H1 (cell line): ENCODE measurements around the gene SLC7A7. TPM values are rescaled to one million over a fixed set of nuclear protein-coding genes. Genes with fewer than 3 reads are reported as not detected.

Experiments used
- CTCF ChIA-PET: fragments of 300-600 bp; sonication (Branson Sonifier 250); formaldehyde crosslinking; loops from one replicate; lab custom pipeline; 2021; ENCODE audit not compliant: partially characterized antibody; lab: Charles Lee
- POLR2A ChIA-PET: fragments of 300-600 bp; sonication (Branson Sonifier 250); formaldehyde crosslinking; loops from one replicate; lab custom pipeline; 2021; ENCODE audit warnings: inconsistent platforms; ENCODE audit not compliant: partially characterized antibody; lab: Charles Lee
- DNase-seq, 2 experiments: peaks; one replicate each; pipeline versions ENCODE4 v3.0.0 to v3.0.0-alpha.2; 2010 to 2022; ENCODE audit warnings: low spot score in 2 of 2, low read depth in 1 of 2, mixed read lengths in 1 of 2
- FAIRE-seq: peaks from 2 replicates; lab custom pipeline; 2011; peaks lifted over from hg19 to GRCh38; lab: Jason Lieb, UNC
- H2AFZ ChIP-seq: 2 replicates; pipeline ENCODE4 v1.8.1; 2012; ENCODE audit warnings: low read length, inconsistent platforms
- H2AK5ac ChIP-seq: 2 replicates; pipeline ENCODE4 v1.6.1; 2013; ENCODE audit warnings: low read depth, low read length
- H2BK120ac ChIP-seq: replicated peaks from 2 replicates; pipeline ENCODE3; 2013; ENCODE audit warnings: low read depth, low read length, inconsistent platforms
- H2BK12ac ChIP-seq: 2 replicates; pipeline ENCODE4 v1.6.1; 2013; ENCODE audit warnings: low read depth, low read length
- H2BK15ac ChIP-seq: 2 replicates; pipeline ENCODE4 v1.6.1; 2013; ENCODE audit warnings: low read length
- H2BK20ac ChIP-seq: 2 replicates; pipeline ENCODE4 v1.6.1; 2013; ENCODE audit warnings: low read length
- H2BK5ac ChIP-seq: 2 replicates; pipeline ENCODE4 v1.6.1; 2013; ENCODE audit warnings: low read depth, low read length
- H3K14ac ChIP-seq: 2 replicates; pipeline ENCODE4 v1.6.1; 2013; ENCODE audit warnings: inconsistent platforms; ENCODE audit not compliant: insufficient read length
- H3K18ac ChIP-seq: 2 replicates; pipeline ENCODE4 v1.6.1; 2013; ENCODE audit warnings: low read length; ENCODE audit errors: extremely low read depth
- H3K23ac ChIP-seq: 2 replicates; pipeline ENCODE4 v1.6.1; 2013; ENCODE audit warnings: inconsistent platforms; ENCODE audit not compliant: insufficient read length
- H3K23me2 ChIP-seq: 2 replicates; pipeline ENCODE4 v1.6.1; 2013; ENCODE audit warnings: low read depth, low read length
- H3K27ac ChIP-seq: 2 replicates; pipeline ENCODE4 v1.6.1; 2011; ENCODE audit warnings: low read depth, low read length, inconsistent platforms
- H3K27me3 ChIP-seq, 4 experiments: replicated peaks in 1 of 4; 1 replicate in 1 of 4; 2 replicates in 3 of 4; pipeline versions ENCODE4 v1.6.1 to v1.8.1; 2011 to 2013; ENCODE audit warnings: low read length in 3 of 4, mild to moderate bottlenecking in 3 of 4, inconsistent platforms in 2 of 4, mixed read lengths in 2 of 4, moderate library complexity in 1 of 4; ENCODE audit not compliant: control insufficient read depth in 3 of 4, insufficient read depth in 3 of 4; ENCODE audit errors: extremely low read depth in 1 of 4
- H3K36me3 ChIP-seq, 4 experiments: 2 replicates each; pipeline versions ENCODE4 v1.6.1 to v1.8.1; 2011 to 2013; ENCODE audit warnings: mild to moderate bottlenecking in 4 of 4, low read length in 3 of 4, moderate library complexity in 2 of 4, control low read depth in 1 of 4, inconsistent platforms in 1 of 4; ENCODE audit not compliant: insufficient read depth in 4 of 4, control insufficient read depth in 2 of 4
- H3K4ac ChIP-seq: replicated peaks from 2 replicates; pipeline ENCODE3; 2013; ENCODE audit warnings: low read length, low read depth, mixed read lengths, inconsistent platforms; ENCODE audit not compliant: insufficient read length
- H3K4me1 ChIP-seq, 4 experiments: replicated peaks in 1 of 4; 1 replicate in 1 of 4; 2 replicates in 3 of 4; pipeline versions ENCODE4 v1.6.1 to v1.8.1; 2011 to 2013; ENCODE audit warnings: low read length in 3 of 4, inconsistent platforms in 2 of 4, mixed read lengths in 1 of 4; ENCODE audit not compliant: insufficient read depth in 4 of 4, control insufficient read depth in 3 of 4
- H3K4me2 ChIP-seq, 2 experiments: 2 replicates each; pipeline versions ENCODE4 v1.6.1 to v1.8.1; 2011 to 2013; ENCODE audit warnings: low read depth in 2 of 2, low read length in 2 of 2, control low read depth in 1 of 2, inconsistent platforms in 1 of 2, mild to moderate bottlenecking in 1 of 2; ENCODE audit not compliant: insufficient read depth in 1 of 2
- H3K4me3 ChIP-seq, 4 experiments: fragments of 200-600, 300-600 bp in 1 of 4; sonication (generic), shearing (Covaris generic), sonication (Bioruptor Twin) in 1 of 4; 2 replicates each; pipeline versions ENCODE4 v1.5.1 to v1.8.1; 2011 to 2016; ENCODE audit warnings: low read length in 4 of 4, low read depth in 3 of 4, control low read depth in 2 of 4, inconsistent platforms in 2 of 4, mild to moderate bottlenecking in 2 of 4, mixed read lengths in 1 of 4, moderate library complexity in 1 of 4; ENCODE audit not compliant: insufficient read depth in 2 of 4; ENCODE audit errors: extremely low read depth in 1 of 4
- H3K56ac ChIP-seq: replicated peaks from 2 replicates; pipeline ENCODE3; 2013; ENCODE audit warnings: low read depth, mild to moderate bottlenecking, mixed read lengths, low read length, inconsistent platforms; ENCODE audit not compliant: insufficient read length
- H3K79me1 ChIP-seq: 2 replicates; pipeline ENCODE4 v1.6.1; 2013; ENCODE audit warnings: low read depth, low read length, control low read depth
- H3K79me2 ChIP-seq, 2 experiments: 2 replicates each; pipeline versions ENCODE4 v1.6.1 to v1.8.1; 2012 to 2013; ENCODE audit warnings: low read length in 2 of 2, mild to moderate bottlenecking in 2 of 2, inconsistent platforms in 1 of 2; ENCODE audit not compliant: insufficient read depth in 2 of 2, control insufficient read depth in 1 of 2
- H3K9ac ChIP-seq, 4 experiments: replicated peaks in 1 of 4; 1 replicate in 1 of 4; 2 replicates in 3 of 4; pipeline versions ENCODE4 v1.6.1 to v1.8.1; 2011 to 2013; ENCODE audit warnings: low read depth in 3 of 4, low read length in 3 of 4, control low read depth in 2 of 4, mild to moderate bottlenecking in 2 of 4, moderate library complexity in 2 of 4, inconsistent platforms in 1 of 4; ENCODE audit errors: extremely low read depth in 1 of 4
- H3K9me3 ChIP-seq, 2 experiments: 2 replicates each; pipeline versions ENCODE4 v1.6.1 to v1.8.1; 2012 to 2013; ENCODE audit warnings: mild to moderate bottlenecking in 2 of 2, moderate library complexity in 2 of 2, control low read depth in 1 of 2, inconsistent platforms in 1 of 2, low read depth in 1 of 2, low read length in 1 of 2, mixed read lengths in 1 of 2; ENCODE audit not compliant: insufficient read depth in 2 of 2
- H4K20me1 ChIP-seq, 2 experiments: replicated peaks in 1 of 2; 2 replicates each; pipeline versions ENCODE3 to v1.8.1; 2011 to 2013; ENCODE audit warnings: inconsistent platforms in 2 of 2, low read length in 2 of 2, mild to moderate bottlenecking in 1 of 2; ENCODE audit not compliant: insufficient read depth in 2 of 2, control insufficient read depth in 1 of 2
- H4K5ac ChIP-seq: 2 replicates; pipeline ENCODE4 v1.6.1; 2013; ENCODE audit warnings: low read length, low read depth, mixed read lengths, inconsistent platforms; ENCODE audit not compliant: insufficient read length
- H4K8ac ChIP-seq: 2 replicates; pipeline ENCODE4 v1.8.0; 2013; ENCODE audit warnings: mild to moderate bottlenecking, moderate library complexity, low read length, inconsistent platforms; ENCODE audit not compliant: insufficient read depth; ENCODE audit errors: extremely low read depth
- H4K91ac ChIP-seq: replicated peaks from 2 replicates; pipeline ENCODE3; 2013; ENCODE audit warnings: low read length, mixed read lengths, inconsistent platforms; ENCODE audit not compliant: insufficient read length
- CBX8 ChIP-seq: fragments of 300-800, 300-1000 bp; sonication (generic); IDR thresholded peaks from 2 replicates; pipeline ENCODE4 v1.7.1; 2016; ENCODE audit warnings: low read depth, low read length, borderline replicate concordance
- PHF8 ChIP-seq: fragments of 200-600 bp; sonication (generic); conservative IDR thresholded peaks from 2 replicates; pipeline ENCODE4 v1.7.1; 2012; ENCODE audit warnings: low read depth, mild to moderate bottlenecking, inconsistent platforms, low read length, moderate library complexity
- POU5F1 ChIP-seq: IDR thresholded peaks from 2 replicates; pipeline ENCODE4 v1.6.1; 2011; ENCODE audit warnings: low read depth, mild to moderate bottlenecking, low read length, moderate library complexity
- ZNF274 ChIP-seq: IDR thresholded peaks from 2 replicates; pipeline ENCODE4 v1.7.0; 2012; ENCODE audit warnings: low read length, borderline replicate concordance; ENCODE audit errors: extremely low read depth
- WGBS, 2 experiments: shearing (Covaris generic) in 1 of 2; methylation state at CpG; one replicate each; pipeline versions ENCODE4 v1.1.6 to v1.1.7; 2013 to 2015; ENCODE audit warnings: low lambda C conversion rate in 2 of 2, mixed read lengths in 2 of 2, inconsistent platforms in 1 of 2, low coverage in 1 of 2, missing lambda C conversion rate in 1 of 2; ENCODE audit not compliant: insufficient replicate concordance in 2 of 2, insufficient coverage in 1 of 2, insufficient read length in 1 of 2; ENCODE audit errors: extremely low coverage in 1 of 2, missing lambda C conversion rate in 1 of 2; 5-methylcytosine and 5-hydroxymethylcytosine counted together
- polyA plus RNA-seq, 7 experiments: library from polyadenylated mRNA; depleted of rRNA in 3 of 7; stranded (reverse) in 5 of 7; unstranded in 2 of 7; fragments of >200 nt in 5 of 7; fragments of 200-250 nt in 2 of 7; gene quantifications; 1 replicate in 5 of 7; 2 replicates in 1 of 7; 4 replicates in 1 of 7; pipeline versions ENCODE4 v1.2.1 to v1.2.3, GENCODE V29; 2011 to 2013; ENCODE audit warnings: missing spikeins in 2 of 7, mixed read lengths in 2 of 7
- total RNA-seq: library from RNA; stranded (reverse); fragmentation: NEBNext Ultra II Directional; extraction: Animal tissue kit (Norgen Biotek cat#: 25700); gene quantifications from 2 replicates; pipeline ENCODE4 v1.2.1, GENCODE V29; 2021

SLC7A7 gene
- total and polyA plus RNA-seq, 2 of the 8 experiments (the other 6 are each of a cell fraction or from before 2014, with no cell fraction given), result 5.8 to 14.9 TPM

- Histone ChIP-seq H3K27ac (no peak overlapping the region), H2AK5ac (no peak overlapping the region), H2BK5ac (no peak overlapping the region), H2BK20ac (no peak overlapping the region), H3K23me2 (no peaks in the 10 kb centered on the region), H3K4me2 (no peak overlapping the region), H4K8ac (no peak overlapping the region), H2AFZ (no peak overlapping the region), H3K36me3 (no peaks in the 10 kb centered on the region), H3K14ac (no peak overlapping the region), H2BK15ac (no peak overlapping the region), H3K27me3 (no peaks in the 10 kb centered on the region), H4K91ac (no peak overlapping the region), H4K20me1 (no peaks in the 10 kb centered on the region), H3K4ac (no peak overlapping the region), H3K56ac (no peak overlapping the region), H3K79me2 (no peaks in the 10 kb centered on the region), H3K18ac (no peak overlapping the region), H3K4me3 (no peak overlapping the region), H3K9ac (no peak overlapping the region), H2BK120ac (no peak overlapping the region), H3K79me1 (no peaks in the 10 kb centered on the region), H3K9me3 (no peaks in the 10 kb centered on the region), H4K5ac (no peak overlapping the region), H3K4me1 (no peaks in the 10 kb centered on the region), H2BK12ac (no peak overlapping the region), H3K23ac (no peak overlapping the region)
- ChIA-PET POLR2A (no interaction called here), CTCF (interaction anchor here (1.0 kb wide), 1 partner anchor 20 kb away, joined by 3 read pairs; no protein-coding TSS in a partner anchor)
- DNase-seq, result no peak
- no peak for FAIRE-seq
- WGBS, 2 experiments, result 90% methylated on average over 4 of the region's 4 CpGs; no CpG with 5 or more reads in 1 of the 2 experiments
- TF ChIP-seq PHF8, result no peak
- no peak for TF ChIP-seq CBX8
- TF ChIP-seq POU5F1, result no peak
- no peak for TF ChIP-seq ZNF274
Measured at GRCh38 chr14:22786685-22787084, 28.6 kb downstream of the SLC7A7 start.
